HCT116 (cell line): ENCODE measurements around the gene LRBA. TPM values are rescaled to one million over a fixed set of nuclear protein-coding genes. Genes with fewer than 3 reads are reported as not detected.

ENCODE experiments used
- ATAC-seq: fragments of 200-7000 bp; cut with Tn5 transposase; 2 replicates; pipeline ENCODE4 v1.9.1; 2020; ENCODE audit warnings: mild to moderate bottlenecking, moderate library complexity
- BruUV-seq: library from RNA; stranded (reverse); fragments of 400-500 nt; replicated peaks from 2 replicates; lab custom pipeline; 2021; lab: Mats Ljungman, UMichigan
- CTCF ChIA-PET: fragments of 300-600 bp; sonication (Branson Sonifier 250); formaldehyde crosslinking; loops from one replicate; lab custom pipeline; 2021; ENCODE audit warnings: antibody characterized with exemption; lab: Charles Lee
- POLR2A ChIA-PET: fragments of 300-600, 350-600 bp; sonication (Branson Sonifier 250); formaldehyde crosslinking; loops from one replicate; lab custom pipeline; 2021; ENCODE audit warnings: antibody characterized with exemption; lab: Charles Lee
- RAD21 ChIA-PET, 2 experiments: fragments of 300-600 bp; sonication (Branson Sonifier 250); formaldehyde crosslinking; loops; one replicate each; lab custom pipeline; 2023; ENCODE audit warnings: low total read pairs in 2 of 2; ENCODE audit not compliant: uncharacterized antibody in 2 of 2, unreplicated experiment in 2 of 2, low non-redundant PET in 1 of 2; lab: Charles Lee
- DNase-seq: peaks from one replicate; pipeline ENCODE4 v3.0.0-alpha.2; 2010; ENCODE audit warnings: low read depth, low spot score
- H2AFZ ChIP-seq: fragments of 200-600 bp; shearing (Covaris generic), sonication (generic); 2 replicates; pipeline ENCODE4 v1.6.1; 2017; ENCODE audit warnings: low read depth, mixed run types, mixed read lengths, antibody characterized with exemption, low read length; ENCODE audit not compliant: poor library complexity, severe bottlenecking
- H3K27ac ChIP-seq: 2 replicates; pipeline ENCODE4 v1.5.1; 2012; ENCODE audit warnings: low read depth, low read length
- H3K27me3 ChIP-seq: fragments of 200-600 bp; sonication (generic); 2 replicates; pipeline ENCODE4 v1.6.1; 2016; ENCODE audit warnings: mixed run types, low read length, mixed read lengths; ENCODE audit not compliant: insufficient read depth
- H3K36me3 ChIP-seq, 2 experiments: fragments of 200-500 bp in 1 of 2; fragments of 200-600 bp in 1 of 2; sonication (Bioruptor generic) in 1 of 2; sonication (generic) in 1 of 2; 2 replicates each; pipeline versions ENCODE4 v1.5.1 to v1.6.1; 2014 to 2016; ENCODE audit warnings: low read length in 2 of 2, inconsistent platforms in 1 of 2, mixed read lengths in 1 of 2, mixed run types in 1 of 2; ENCODE audit not compliant: insufficient read depth in 2 of 2, control insufficient read depth in 1 of 2
- H3K4me1 ChIP-seq, 2 experiments: fragments of 200-600 bp in 1 of 2; sonication (generic) in 1 of 2; 2 replicates each; pipeline versions ENCODE4 v1.5.1 to v1.6.1; 2012 to 2017; ENCODE audit warnings: low read length in 2 of 2, inconsistent platforms in 1 of 2, mild to moderate bottlenecking in 1 of 2, mixed read lengths in 1 of 2, mixed run types in 1 of 2, moderate library complexity in 1 of 2; ENCODE audit not compliant: insufficient read depth in 2 of 2, control insufficient read depth in 1 of 2
- H3K4me2 ChIP-seq: fragments of 200-600 bp; sonication (generic); 2 replicates; pipeline ENCODE4 v1.6.1; 2017; ENCODE audit warnings: mixed run types, low read length, mixed read lengths
- H3K4me3 ChIP-seq, 2 experiments: fragments of 200-600 bp in 1 of 2; sonication (generic) in 1 of 2; replicated peaks in 1 of 2; 2 replicates each; pipeline ENCODE4 v1.5.1; 2011 to 2016; ENCODE audit warnings: low read length in 2 of 2, control low read depth in 1 of 2, low read depth in 1 of 2, mild to moderate bottlenecking in 1 of 2, mixed read lengths in 1 of 2, mixed run types in 1 of 2
- H3K79me2 ChIP-seq: fragments of 200-600 bp; sonication (generic); 2 replicates; pipeline ENCODE4 v1.6.1; 2017; ENCODE audit warnings: mild to moderate bottlenecking, mixed run types, low read length, moderate library complexity, mixed read lengths; ENCODE audit not compliant: insufficient read depth
- H3K9ac ChIP-seq: fragments of 200-600 bp; sonication (generic); 2 replicates; pipeline ENCODE4 v1.6.1; 2016; ENCODE audit warnings: low read length, mixed read lengths
- H3K9me2 ChIP-seq: fragments of 200-600 bp; sonication (generic), shearing (Covaris generic); 2 replicates; pipeline ENCODE4 v1.6.1; 2017; ENCODE audit warnings: mixed run types, mild to moderate bottlenecking, moderate library complexity; ENCODE audit not compliant: insufficient read depth
- H3K9me3 ChIP-seq, 2 experiments: fragments of 200-500 bp in 1 of 2; fragments of 200-600 bp in 1 of 2; sonication (Bioruptor generic) in 1 of 2; sonication (generic) in 1 of 2; 2 replicates each; pipeline ENCODE4 v1.6.1; 2014 to 2017; ENCODE audit warnings: low read length in 2 of 2, mixed read lengths in 2 of 2, inconsistent platforms in 1 of 2, low read depth in 1 of 2, mild to moderate bottlenecking in 1 of 2, mixed run types in 1 of 2, moderate library complexity in 1 of 2; ENCODE audit not compliant: control insufficient read depth in 1 of 2, insufficient read depth in 1 of 2
- H4K20me1 ChIP-seq: fragments of 200-600 bp; sonication (generic), shearing (Covaris generic); 2 replicates; pipeline ENCODE4 v1.6.1; 2017; ENCODE audit warnings: mixed run types, mild to moderate bottlenecking, moderate library complexity; ENCODE audit not compliant: insufficient read depth
- CBX3 ChIP-seq: IDR thresholded peaks from 2 replicates; pipeline ENCODE4 v1.6.1; 2012; ENCODE audit warnings: low read depth
- CEBPB ChIP-seq: IDR thresholded peaks from 2 replicates; pipeline ENCODE4 v1.6.1; 2012; ENCODE audit warnings: low read depth
- CTCF ChIP-seq, 3 experiments: fragments of 200-600 bp in 1 of 3; sonication (generic) in 1 of 3; IDR thresholded peaks in 2 of 3; conservative IDR thresholded peaks in 1 of 3; 2 replicates each; pipeline ENCODE4 v1.5.1; 2012 to 2017; ENCODE audit warnings: low read depth in 2 of 3, low read length in 2 of 3, antibody characterized with exemption in 1 of 3, borderline replicate concordance in 1 of 3, control low read depth in 1 of 3, mild to moderate bottlenecking in 1 of 3, mixed read lengths in 1 of 3, mixed run types in 1 of 3, moderate library complexity in 1 of 3; ENCODE audit not compliant: insufficient read depth in 1 of 3
- ELF1 ChIP-seq: IDR thresholded peaks from 2 replicates; pipeline ENCODE4 v1.6.1; 2012; ENCODE audit warnings: low read depth, borderline replicate concordance
- EZH2 ChIP-seq: fragments of 200-600 bp; sonication (generic); IDR thresholded peaks from 2 replicates; pipeline ENCODE4 v1.6.1; 2017; ENCODE audit warnings: antibody characterized with exemption, mixed run types
- EZH2phosphoT487 ChIP-seq: fragments of 200-600 bp; IDR thresholded peaks from 2 replicates; pipeline ENCODE4 v1.6.1; 2018; ENCODE audit warnings: antibody characterized with exemption, borderline replicate concordance
- FOSL1 ChIP-seq: IDR thresholded peaks from 2 replicates; pipeline ENCODE4 v1.6.1; 2012; ENCODE audit warnings: low read depth
- POLR2A ChIP-seq: IDR thresholded peaks from 2 replicates; pipeline ENCODE4 v1.7.0; 2011; ENCODE audit warnings: borderline replicate concordance; ENCODE audit not compliant: insufficient read depth, insufficient read length; ENCODE audit errors: extremely low read depth
- SIN3A ChIP-seq: IDR thresholded peaks from 2 replicates; pipeline ENCODE4 v1.6.1; 2012; ENCODE audit warnings: low read depth
- SP1 ChIP-seq: IDR thresholded peaks from 2 replicates; pipeline ENCODE4 v1.6.1; 2012; ENCODE audit warnings: low read depth
- ZNF274 ChIP-seq: fragments of 200-500 bp; sonication (Bioruptor generic); IDR thresholded peaks from 2 replicates; pipeline ENCODE4 v1.6.1; 2014; ENCODE audit warnings: mild to moderate bottlenecking, low read depth, low read length, inconsistent platforms
- intact Hi-C: fragments of 100-400 bp; cut with micrococcal nuclease; formaldehyde crosslinking; loops from 2 replicates; pipeline ENCODE4 v1.10.0; 2022
- total RNA-seq: library from RNA; stranded (reverse); gene quantifications from one replicate; pipeline ENCODE4 v1.2.1, GENCODE V29; 2021; ENCODE audit not compliant: unreplicated experiment

The LRBA gene
- total RNA-seq, 1 experiment from 2014 or later, result 79.8 TPM

- H3K9ac ChIP-seq, result no peak overlapping the region
- H3K4me2 ChIP-seq, result no peak overlapping the region; the same call in 1 of the 2 replicates
- no TSS peak for BruUV-seq
- TF ChIP-seq CEBPB, result no peak
- TF ChIP-seq POLR2A, result no peak
- no peak for TF ChIP-seq EZH2phosphoT487
- TF ChIP-seq SP1, result no peak
- no peak for TF ChIP-seq CBX3
- no peak for TF ChIP-seq EZH2
- TF ChIP-seq ZNF274, result no peak
- no peak for TF ChIP-seq CTCF (IDR thresholded peaks at IDR 0.05 in 2 of 3, conservative IDR thresholded peaks at IDR 0.05 in 1 of 3; ENCODE audit: borderline replicate concordance in 1 of 3, insufficient read depth in 1 of 3, low read depth in 2 of 3, low read length in 2 of 3)
- TF ChIP-seq ELF1, result no peak
- TF ChIP-seq FOSL1, result no peak
- TF ChIP-seq SIN3A, result no peak
- TF ChIP-seq, all 23 proteins: peak for 0
- CTCF ChIA-PET, result no interaction called here
- no peak for ATAC-seq
- Histone ChIP-seq H3K27me3 (no peaks in the 10 kb centered on the region), H3K79me2 (no peaks in the 10 kb centered on the region), H3K9me2 (no peaks in the 10 kb centered on the region), H3K4me3 (no peak overlapping the region), H3K4me1 (peaks cover 0 to 14% of the 10 kb centered on the region in 2 experiments; a peak in 2 of 4 replicates), H4K20me1 (no peaks in the 10 kb centered on the region), H3K27ac (no peak overlapping the region), H2AFZ (no peak overlapping the region), H3K36me3 (no peaks in the 10 kb centered on the region), H3K9me3 (no peaks in the 10 kb centered on the region)
- no peak for DNase-seq
- RAD21 ChIA-PET, result no interaction called here
- intact Hi-C loops, result no loop called here
- POLR2A ChIA-PET, result no interaction called here
These were observed 519.5 kb downstream of the LRBA start for GRCh38 chr4:150495550-150495949.
